22Rv1 (cell line): ENCODE data around the gene CENPS.

Source experiments
- H3K27ac ChIP-seq: fragments of 450-650 bp; 2 replicates; pipeline ENCODE4 v1.5.1; 2017
- ZFX ChIP-seq: fragments of 450-650 bp; IDR thresholded peaks from 2 replicates; pipeline ENCODE4 v1.6.1; 2017; ENCODE audit warnings: antibody characterized with exemption, borderline replicate concordance
- TF ChIP-seq, protein P1 (sequence below): fragments of 450-650 bp; IDR thresholded peaks from 2 replicates; pipeline ENCODE4 v1.5.1; 2017; ENCODE audit warnings: mild to moderate bottlenecking

The CENPS gene

DNA sequence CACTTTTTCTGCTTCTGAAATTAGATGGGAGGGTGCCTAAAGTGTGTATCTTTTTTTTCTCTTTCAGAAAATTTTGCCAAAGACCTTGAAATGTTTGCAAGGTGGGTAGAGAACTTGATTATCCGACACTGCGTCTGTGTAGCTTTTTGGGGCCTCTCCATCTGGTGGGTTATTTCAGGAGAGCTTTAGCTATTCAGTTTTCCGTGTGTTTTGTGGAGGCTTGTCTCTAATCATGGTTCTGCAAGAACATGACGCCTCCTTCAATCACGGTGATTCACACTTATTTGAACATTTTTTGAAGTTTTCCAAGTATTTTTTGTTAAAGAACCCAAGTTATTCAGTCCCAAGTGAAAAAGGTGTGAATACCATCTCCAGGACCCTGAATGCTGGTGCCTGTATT lies 4.4 kb downstream of the CENPS start:
- no peak for TF ChIP-seq ZFX
- H3K27ac ChIP-seq = no peak overlapping the region

DNA sequence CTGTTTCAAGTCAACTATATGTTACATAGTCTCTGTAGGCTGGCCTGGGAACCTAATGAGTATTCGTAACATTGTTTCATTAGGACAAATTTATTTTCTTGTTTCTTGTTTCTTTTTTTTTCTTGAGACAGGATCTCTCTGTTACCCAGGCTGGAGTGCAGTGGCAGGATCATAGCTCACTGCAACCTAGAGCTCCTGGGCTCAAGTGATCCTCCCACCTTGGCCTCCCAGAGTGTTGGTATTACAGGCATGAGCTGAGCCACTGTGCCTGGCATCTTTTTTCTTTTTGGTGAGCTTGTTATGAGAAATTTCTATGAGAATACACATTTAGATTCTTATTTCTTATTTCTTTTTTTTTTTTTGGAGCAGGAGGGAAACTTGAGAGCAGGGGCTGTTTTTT lies 6.8 kb downstream of the CENPS start:
- H3K27ac ChIP-seq = no peak overlapping the region
- TF ChIP-seq, protein P1, sequence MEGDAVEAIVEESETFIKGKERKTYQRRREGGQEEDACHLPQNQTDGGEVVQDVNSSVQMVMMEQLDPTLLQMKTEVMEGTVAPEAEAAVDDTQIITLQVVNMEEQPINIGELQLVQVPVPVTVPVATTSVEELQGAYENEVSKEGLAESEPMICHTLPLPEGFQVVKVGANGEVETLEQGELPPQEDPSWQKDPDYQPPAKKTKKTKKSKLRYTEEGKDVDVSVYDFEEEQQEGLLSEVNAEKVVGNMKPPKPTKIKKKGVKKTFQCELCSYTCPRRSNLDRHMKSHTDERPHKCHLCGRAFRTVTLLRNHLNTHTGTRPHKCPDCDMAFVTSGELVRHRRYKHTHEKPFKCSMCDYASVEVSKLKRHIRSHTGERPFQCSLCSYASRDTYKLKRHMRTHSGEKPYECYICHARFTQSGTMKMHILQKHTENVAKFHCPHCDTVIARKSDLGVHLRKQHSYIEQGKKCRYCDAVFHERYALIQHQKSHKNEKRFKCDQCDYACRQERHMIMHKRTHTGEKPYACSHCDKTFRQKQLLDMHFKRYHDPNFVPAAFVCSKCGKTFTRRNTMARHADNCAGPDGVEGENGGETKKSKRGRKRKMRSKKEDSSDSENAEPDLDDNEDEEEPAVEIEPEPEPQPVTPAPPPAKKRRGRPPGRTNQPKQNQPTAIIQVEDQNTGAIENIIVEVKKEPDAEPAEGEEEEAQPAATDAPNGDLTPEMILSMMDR = no peak
- TF ChIP-seq ZFX = no peak

DNA sequence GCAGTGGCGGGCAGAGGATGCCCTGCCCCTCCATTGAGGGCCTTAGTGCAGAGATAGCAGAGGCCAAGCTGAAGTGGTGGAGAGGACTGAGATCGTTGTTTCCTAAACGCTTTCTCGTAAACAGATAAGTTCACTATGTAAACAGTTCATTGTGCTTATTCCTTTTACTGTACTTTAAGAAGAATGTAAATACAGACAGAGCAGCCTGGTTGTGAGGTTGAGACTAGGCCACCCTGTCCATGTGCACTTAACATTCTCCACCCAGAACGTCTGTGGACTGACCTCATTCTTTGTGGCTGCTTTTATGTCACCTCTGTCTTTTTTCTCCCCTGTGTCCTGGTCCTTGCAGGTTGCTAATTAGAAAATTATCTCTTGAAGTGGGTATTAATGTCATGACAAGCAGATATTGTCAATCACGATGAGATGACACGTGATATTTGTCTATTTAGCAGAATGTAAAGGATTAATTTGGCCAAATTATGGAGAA lies 8.5 kb downstream of the CENPS start:
- H3K27ac ChIP-seq = no peak overlapping the region
- TF ChIP-seq ZFX = no peak
- TF ChIP-seq, protein P1 = no peak

DNA sequence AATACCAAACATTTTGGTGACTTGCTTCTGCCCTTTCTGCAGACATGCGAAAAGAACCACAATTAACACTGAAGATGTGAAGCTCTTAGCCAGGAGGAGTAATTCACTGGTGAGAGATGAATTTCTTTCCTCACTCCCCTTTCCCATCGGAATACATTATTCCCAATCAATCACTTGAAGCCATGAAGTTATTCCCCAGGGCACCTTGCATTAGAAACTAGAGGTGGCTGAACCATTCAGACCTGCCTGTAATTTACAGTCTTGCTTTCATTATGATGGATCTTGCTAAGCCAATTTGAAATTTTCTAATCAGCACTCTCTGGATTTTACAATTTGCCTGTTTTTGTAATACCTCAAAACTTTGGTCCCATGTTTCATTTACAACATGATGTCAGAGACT lies 10.1 kb downstream of the CENPS start:
- TF ChIP-seq, protein P1 = no peak
- no peak for TF ChIP-seq ZFX
- no peak overlapping the region for H3K27ac ChIP-seq

DNA sequence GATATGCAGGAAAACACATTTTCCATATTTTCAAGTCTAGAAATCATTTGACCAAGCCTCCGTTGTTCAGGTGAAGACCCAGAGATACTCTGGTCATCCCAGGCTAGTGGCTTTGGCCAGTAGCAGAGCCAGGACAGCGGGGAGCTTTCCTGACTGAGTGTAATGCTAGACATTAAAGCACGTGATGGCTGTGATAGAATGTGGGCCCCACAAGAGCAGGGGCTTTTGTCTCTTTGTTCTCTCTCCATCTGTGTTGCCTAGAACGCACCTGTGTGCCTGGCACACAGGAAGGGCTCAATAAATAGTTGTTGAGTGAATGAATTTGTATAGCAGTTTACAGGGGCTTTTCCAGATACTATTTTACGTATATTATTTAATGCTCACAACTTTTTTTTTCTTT lies 10.6 kb downstream of the CENPS start:
- no peak for TF ChIP-seq ZFX

DNA sequence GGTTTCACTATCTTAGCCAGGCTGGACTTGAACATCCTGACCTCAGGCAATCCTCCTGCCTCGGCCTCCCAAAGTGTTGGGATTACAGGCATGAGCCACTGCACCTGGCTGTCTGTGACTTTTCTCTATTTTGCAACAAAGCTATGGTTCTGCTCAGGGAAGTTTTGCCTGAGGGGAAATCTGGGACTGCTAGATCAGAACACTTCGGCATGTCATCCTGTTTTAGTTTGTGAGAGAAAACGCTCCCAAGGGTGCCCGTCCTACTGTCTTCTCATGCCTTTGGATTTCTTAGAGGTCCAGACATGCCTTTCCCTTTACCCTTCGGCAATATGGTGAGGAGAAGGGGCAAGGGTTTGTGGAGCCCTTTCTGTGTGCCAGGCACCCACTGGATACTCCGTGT lies 14.0 kb downstream of the CENPS start:
- H3K27ac ChIP-seq = no peak overlapping the region
- TF ChIP-seq, protein P1 = no peak
- TF ChIP-seq ZFX = no peak

More for the DNA sequence above, 10.6 kb downstream of the CENPS start:
- no peak overlapping the region for H3K27ac ChIP-seq

DNA sequence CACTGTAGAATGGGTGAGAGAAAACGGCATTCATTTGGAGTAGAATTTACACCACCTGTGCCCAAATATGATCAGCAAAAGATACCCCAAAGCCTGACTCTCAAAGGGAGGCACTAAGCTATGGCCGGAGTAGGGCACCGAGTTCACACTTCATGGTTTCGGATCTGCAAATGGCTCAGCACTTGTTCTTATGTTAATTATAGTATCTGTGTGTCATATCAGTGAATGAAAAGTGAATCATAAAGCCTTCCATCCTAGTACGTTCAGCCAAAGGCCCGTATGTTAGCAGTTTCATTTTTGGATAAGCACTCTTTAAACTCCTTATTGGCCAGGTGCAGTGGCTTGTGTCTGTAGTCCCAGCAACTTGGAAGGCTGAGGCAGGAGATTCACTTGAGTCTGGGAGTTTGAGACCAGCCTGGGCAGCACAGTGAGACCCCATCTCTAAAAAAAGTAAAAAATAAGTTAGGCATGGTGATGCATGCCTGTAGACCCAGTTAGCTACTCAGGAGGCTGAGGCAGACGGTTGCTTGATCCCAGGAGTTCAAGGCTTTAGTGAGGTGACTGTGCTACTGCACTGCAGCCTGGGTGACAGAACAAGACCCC lies 14.7 kb downstream of the CENPS start:
- no peak for TF ChIP-seq ZFX
- TF ChIP-seq, protein P1 = no peak
- H3K27ac ChIP-seq = no peak overlapping the region

DNA sequence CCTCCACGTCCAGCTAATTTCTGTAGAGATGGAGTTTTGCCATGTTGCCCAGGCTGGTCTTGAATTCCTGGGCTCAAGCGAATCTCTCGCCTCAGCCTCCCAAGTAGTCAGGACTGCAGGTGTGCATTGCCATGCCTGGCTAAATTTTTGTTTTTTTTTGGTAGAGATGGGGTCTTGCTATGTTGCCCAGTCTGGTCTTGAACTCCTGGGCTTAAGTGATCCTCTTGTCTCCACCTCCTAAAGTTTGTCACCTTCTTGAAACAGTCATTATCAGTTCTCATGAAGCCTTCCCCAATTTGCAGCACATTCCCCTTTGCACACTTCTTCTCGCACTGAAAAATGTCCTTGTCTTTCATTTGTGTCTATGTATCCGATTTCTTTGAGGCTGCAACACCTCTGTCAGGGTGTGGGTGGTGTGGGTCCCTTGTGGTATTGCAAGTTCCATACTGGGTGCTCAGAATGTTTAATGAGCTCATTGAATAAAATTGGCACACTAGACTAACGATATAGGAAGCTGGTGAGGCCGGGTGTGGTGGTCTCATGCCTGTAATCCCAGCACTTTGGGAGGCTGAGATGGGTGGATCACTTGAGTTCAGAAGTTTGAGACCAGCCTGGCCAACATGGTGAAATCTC lies 16.7 kb downstream of the CENPS start:
- TF ChIP-seq, protein P1 = no peak
- no peak for TF ChIP-seq ZFX

More for the DNA sequence above, 16.7 kb downstream of the CENPS start:
- no peak overlapping the region for H3K27ac ChIP-seq
